HUES48 (cell line): ENCODE measurements around the gene MCM5.

Experiments used
- H3K27ac ChIP-seq: one replicate; pipeline ENCODE4 v1.7.0; 2013; ENCODE audit warnings: low read depth, low read length, inconsistent platforms
- H3K27me3 ChIP-seq: 2 replicates; pipeline ENCODE4 v1.6.1; 2013; ENCODE audit warnings: mild to moderate bottlenecking, low read length; ENCODE audit not compliant: control insufficient read depth, insufficient read depth
- H3K36me3 ChIP-seq: 2 replicates; pipeline ENCODE4 v1.6.1; 2013; ENCODE audit warnings: low read length; ENCODE audit not compliant: control insufficient read depth, insufficient read depth
- H3K4me1 ChIP-seq: 2 replicates; pipeline ENCODE4 v1.6.1; 2013; ENCODE audit warnings: mild to moderate bottlenecking, low read length; ENCODE audit not compliant: control insufficient read depth, insufficient read depth
- H3K4me3 ChIP-seq: 2 replicates; pipeline ENCODE4 v1.5.1; 2013; ENCODE audit warnings: mild to moderate bottlenecking, low read depth, low read length
- H3K9ac ChIP-seq: 2 replicates; pipeline ENCODE4 v1.6.1; 2013; ENCODE audit warnings: mild to moderate bottlenecking, low read depth, low read length, moderate library complexity
- H3K9me3 ChIP-seq: 2 replicates; pipeline ENCODE4 v1.6.1; 2013; ENCODE audit warnings: low read length; ENCODE audit not compliant: control insufficient read depth, insufficient read depth

Gene MCM5

DNA sequence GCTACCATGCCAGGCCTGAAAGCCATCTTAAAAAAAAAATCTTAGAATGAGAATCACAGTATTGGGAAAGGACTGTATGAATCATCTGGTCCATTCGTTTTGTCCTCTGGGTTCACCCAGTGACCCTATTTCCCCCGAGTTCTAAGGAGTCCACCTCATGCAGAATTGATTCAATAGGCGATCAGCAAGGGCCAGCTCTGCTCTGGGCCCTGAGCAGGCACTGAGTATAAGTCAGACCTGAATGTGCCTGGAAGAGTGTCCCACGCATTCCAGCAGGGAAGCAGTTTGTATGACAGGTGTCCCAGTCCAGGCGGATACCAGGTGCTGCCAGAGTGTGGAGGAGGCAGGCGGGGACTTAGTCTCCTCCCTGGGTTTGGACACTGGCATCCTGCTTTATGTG lies 19.9 kb upstream of the MCM5 start:
- H3K9me3 ChIP-seq, result no peaks in the 10 kb centered on the region
- H3K9ac ChIP-seq, result no peak overlapping the region
- peaks cover 43% of the 10 kb centered on the region for H3K4me1 ChIP-seq
- peaks cover 4% of the 10 kb centered on the region; the same call in 1 of the 2 replicates for H3K27me3 ChIP-seq
- H3K27ac ChIP-seq, result no peak overlapping the region
- H3K4me3 ChIP-seq, result no peak overlapping the region
- H3K36me3 ChIP-seq, result peaks cover 4% of the 10 kb centered on the region; the same call in 1 of the 2 replicates

DNA sequence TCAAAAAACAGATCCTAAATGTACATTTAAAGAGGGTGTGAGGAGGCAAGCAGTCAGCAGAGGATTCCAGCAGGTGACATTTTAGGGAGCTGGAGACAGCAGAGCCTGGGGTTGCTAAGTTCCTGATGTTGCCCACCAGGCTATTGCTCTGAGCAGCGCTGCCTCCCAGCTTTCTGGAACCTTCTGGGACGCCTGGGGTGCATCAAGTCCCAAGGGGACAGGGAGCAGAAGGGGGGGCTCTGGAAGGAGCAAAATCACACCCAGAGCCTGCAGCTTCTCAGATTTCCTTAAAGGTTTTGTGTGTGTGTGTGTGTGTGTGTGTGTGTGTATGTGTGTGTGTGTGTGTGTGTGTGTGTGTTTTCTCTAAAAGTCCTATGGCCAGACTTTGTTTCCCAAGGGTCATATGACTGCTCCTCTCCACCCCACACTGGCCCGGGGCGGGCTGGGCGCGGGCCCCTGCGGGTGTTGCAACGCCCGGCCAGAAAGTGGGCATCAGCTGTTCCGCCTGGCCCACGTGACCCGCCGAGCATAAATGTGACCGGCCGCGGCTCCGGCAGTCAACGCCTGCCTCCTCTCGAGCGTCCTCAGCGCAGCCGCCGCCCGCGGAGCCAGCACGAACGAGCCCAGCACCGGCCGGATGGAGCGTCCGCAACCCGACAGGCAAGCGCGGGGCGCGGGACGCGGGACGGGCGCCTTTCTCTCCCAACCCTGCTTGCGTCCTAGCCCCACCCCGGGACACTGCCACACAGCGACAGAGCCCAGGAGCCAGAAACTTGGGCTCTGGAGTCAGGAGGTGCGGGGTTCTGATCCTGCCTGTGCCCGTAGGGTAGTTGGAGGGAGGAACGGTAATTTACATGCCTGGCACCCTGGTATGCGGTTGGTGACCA lies 19.2 kb upstream of the MCM5 start, which contains the start of gene HMOX1:
Gene HMOX1 (plus strand): TSS at position 560 of the 887 bp plus-strand sequence. CDS start 78 bp downstream, at position 638.
- H3K4me1 ChIP-seq, result peaks cover 43% of the 10 kb centered on the region
- H3K9ac ChIP-seq, result peak within 1 kb of the TSS; percentile 14; the same call in 1 of the 2 replicates
- H3K27me3 ChIP-seq, result peaks cover 4% of the 10 kb centered on the region; the same call in 1 of the 2 replicates
- H3K4me3 ChIP-seq, result peak within 1 kb of the TSS; percentile 56
- no peaks in the 10 kb centered on the region for H3K9me3 ChIP-seq
- H3K27ac ChIP-seq, result peak within 1 kb of the TSS; percentile 16
- peaks cover 4% of the 10 kb centered on the region; the same call in 1 of the 2 replicates for H3K36me3 ChIP-seq

DNA sequence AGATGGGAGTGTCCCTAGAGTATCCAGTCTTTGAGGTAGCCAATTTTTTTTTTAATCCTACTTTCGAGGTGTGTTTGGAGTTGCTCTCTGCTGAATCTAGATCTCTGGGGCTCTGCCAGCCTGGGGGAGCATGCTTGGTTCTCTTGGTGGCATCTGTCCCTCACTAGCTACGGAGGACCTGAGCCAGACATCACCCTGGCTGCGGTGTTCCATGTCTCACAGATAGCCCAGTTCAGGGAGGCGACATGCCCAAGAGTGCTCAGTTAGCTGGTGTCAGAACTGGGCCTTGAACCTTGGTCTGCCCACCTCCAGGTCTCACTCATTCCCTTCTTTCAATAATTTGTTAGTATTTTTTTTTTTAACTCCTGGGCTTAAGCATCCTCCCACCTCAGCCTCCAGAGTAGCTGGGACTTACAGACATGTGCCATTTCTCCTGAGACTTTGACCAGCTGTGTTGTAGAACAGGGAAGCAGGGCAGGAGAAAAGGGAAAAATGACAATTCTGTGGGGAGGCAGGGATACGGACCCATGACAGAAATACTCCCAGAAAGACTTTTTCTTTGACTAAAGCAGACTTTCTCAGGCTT lies 18.4 kb upstream of the MCM5 start:
- H3K9me3 ChIP-seq, result no peaks in the 10 kb centered on the region
- peak overlapping the region; percentile 14; the same call in 1 of the 2 replicates for H3K9ac ChIP-seq
- peak overlapping the region; percentile 16 for H3K27ac ChIP-seq

DNA sequence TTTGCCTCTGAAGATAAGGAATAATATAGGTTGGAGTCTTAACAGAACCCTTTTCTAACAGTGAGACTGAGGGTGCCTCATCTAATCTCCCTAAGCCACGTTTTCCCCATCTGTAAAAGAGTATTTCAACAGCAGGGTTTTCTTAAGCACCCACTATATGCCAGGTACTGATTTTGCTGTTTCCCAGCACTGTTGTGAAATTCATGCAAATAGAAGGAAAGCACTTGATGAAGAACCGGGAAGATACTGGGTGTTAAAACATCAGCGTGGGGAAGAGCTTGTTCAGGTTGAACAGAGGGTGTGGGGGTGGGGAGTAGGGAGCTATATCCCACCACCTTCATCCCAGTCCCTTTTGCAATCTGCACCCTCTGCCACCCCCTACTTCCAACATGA lies 16.3 kb upstream of the MCM5 start:
- Histone ChIP-seq H3K9ac (no peak overlapping the region), H3K4me1 (peaks cover 21% of the 10 kb centered on the region), H3K27ac (no peak overlapping the region)

More for the DNA sequence above, 18.4 kb upstream of the MCM5 start:
- Histone ChIP-seq H3K36me3 (peaks cover 4% of the 10 kb centered on the region; the same call in 1 of the 2 replicates), H3K27me3 (peaks cover 4% of the 10 kb centered on the region; the same call in 1 of the 2 replicates), H3K4me3 (peak overlapping the region; percentile 56), H3K4me1 (peaks cover 41% of the 10 kb centered on the region)

DNA sequence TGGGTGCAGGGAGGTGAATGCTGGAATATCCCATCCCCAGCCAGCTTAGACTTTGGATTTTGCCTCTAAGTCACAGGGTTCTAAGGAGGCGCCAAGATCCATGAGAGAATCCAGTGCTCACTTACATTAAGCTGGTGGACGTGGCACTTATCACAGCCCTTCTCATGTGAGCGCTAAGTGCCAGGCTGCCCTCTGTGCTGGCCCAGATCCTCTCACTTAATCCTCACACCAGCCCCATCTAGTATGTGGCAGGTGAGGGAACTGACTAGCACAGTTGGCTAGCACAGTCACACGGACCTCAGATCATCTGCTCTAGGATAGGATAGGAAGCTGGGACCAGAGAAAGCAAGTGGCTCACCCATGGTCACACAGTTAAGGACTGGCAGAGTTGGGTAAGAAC lies 15.4 kb upstream of the MCM5 start:
- no peak overlapping the region for H3K4me3 ChIP-seq
- H3K4me1 ChIP-seq, result peaks cover 13% of the 10 kb centered on the region
- H3K27me3 ChIP-seq, result peaks cover 4% of the 10 kb centered on the region; the same call in 1 of the 2 replicates
- H3K36me3 ChIP-seq, result peaks cover 8% of the 10 kb centered on the region; the same call in 1 of the 2 replicates
- no peak overlapping the region for H3K9ac ChIP-seq
- H3K9me3 ChIP-seq, result no peaks in the 10 kb centered on the region
- no peak overlapping the region for H3K27ac ChIP-seq

More for the DNA sequence above, 16.3 kb upstream of the MCM5 start:
- H3K4me3 ChIP-seq, result no peak overlapping the region
- peaks cover 8% of the 10 kb centered on the region; the same call in 1 of the 2 replicates for H3K36me3 ChIP-seq
- peaks cover 4% of the 10 kb centered on the region; the same call in 1 of the 2 replicates for H3K27me3 ChIP-seq
- H3K9me3 ChIP-seq, result no peaks in the 10 kb centered on the region

DNA sequence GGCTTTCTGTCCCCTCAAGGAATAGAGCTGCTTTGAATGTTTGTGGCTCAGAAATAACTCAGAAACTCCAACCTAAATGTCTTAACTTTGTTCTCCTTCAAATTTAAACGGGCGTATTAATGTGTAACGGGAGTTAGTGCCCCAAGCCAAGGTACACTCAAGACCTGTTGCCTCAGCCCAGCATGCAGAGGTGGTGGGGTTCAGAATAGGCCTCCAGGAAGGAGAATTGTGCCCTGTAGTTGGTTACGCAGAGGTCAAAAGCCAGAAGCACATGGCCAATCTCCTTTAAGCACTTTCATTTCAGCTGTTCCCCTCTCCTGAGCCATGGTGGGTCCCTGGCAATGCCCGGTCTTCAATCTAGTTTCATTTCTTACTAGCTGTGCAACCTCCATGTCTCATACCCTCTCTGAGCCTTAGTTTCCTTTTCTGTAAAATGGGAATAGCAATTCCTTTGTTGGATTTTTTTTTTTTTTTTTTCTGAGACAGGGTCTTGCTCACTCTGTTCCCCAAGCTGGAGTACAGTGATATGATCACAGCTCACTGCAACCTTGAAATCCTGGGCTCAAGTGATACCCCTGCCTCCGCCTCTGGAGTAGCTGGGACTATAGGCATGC lies 14.9 kb upstream of the MCM5 start:
- Histone ChIP-seq H3K4me1 (peaks cover 12% of the 10 kb centered on the region), H3K9ac (no peak overlapping the region), H3K27ac (no peak overlapping the region), H3K36me3 (peaks cover 13% of the 10 kb centered on the region; the same call in 1 of the 2 replicates), H3K27me3 (peaks cover 4% of the 10 kb centered on the region; the same call in 1 of the 2 replicates), H3K9me3 (no peaks in the 10 kb centered on the region), H3K4me3 (no peak overlapping the region)

DNA sequence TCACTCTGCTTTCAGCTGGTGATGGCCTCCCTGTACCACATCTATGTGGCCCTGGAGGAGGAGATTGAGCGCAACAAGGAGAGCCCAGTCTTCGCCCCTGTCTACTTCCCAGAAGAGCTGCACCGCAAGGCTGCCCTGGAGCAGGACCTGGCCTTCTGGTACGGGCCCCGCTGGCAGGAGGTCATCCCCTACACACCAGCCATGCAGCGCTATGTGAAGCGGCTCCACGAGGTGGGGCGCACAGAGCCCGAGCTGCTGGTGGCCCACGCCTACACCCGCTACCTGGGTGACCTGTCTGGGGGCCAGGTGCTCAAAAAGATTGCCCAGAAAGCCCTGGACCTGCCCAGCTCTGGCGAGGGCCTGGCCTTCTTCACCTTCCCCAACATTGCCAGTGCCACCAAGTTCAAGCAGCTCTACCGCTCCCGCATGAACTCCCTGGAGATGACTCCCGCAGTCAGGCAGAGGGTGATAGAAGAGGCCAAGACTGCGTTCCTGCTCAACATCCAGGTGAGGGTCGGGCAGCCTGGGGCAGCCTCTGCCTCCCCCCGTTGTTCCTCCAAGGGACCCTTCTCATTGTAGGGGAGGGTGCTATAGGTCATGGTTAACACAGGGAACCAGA lies 13.2 kb upstream of the MCM5 start:
- Histone ChIP-seq H3K27ac (no peak overlapping the region), H3K9ac (no peak overlapping the region), H3K36me3 (peaks cover 20% of the 10 kb centered on the region; the same call in 1 of the 2 replicates), H3K27me3 (no peaks in the 10 kb centered on the region), H3K4me1 (no peaks in the 10 kb centered on the region), H3K9me3 (no peaks in the 10 kb centered on the region), H3K4me3 (no peak overlapping the region)

DNA sequence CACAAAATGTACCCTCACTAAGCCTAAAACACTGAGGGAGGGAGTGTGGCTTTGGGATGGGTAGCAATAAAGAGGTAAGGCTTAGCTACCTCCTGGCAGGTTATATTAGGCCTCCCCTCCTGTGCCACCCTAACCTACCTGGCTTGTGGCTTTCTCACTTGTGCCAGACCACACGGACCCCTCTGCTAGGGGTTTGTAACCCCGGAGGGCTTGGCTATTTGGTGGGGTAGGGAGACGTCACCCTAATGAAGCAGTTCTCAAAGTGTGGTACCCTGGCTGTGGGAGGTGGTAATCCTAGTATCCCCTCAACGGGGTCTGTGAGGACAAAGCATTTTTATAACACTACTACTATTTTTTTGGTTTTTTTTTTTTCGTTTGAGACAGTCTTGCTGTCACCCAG lies 9.0 kb upstream of the MCM5 start:
- no peak overlapping the region for H3K4me3 ChIP-seq
- H3K9ac ChIP-seq, result no peak overlapping the region
- H3K9me3 ChIP-seq, result no peaks in the 10 kb centered on the region
- no peaks in the 10 kb centered on the region for H3K27me3 ChIP-seq
- peaks cover 24% of the 10 kb centered on the region; the same call in 1 of the 2 replicates for H3K36me3 ChIP-seq
- no peaks in the 10 kb centered on the region for H3K4me1 ChIP-seq
- H3K27ac ChIP-seq, result no peak overlapping the region

DNA sequence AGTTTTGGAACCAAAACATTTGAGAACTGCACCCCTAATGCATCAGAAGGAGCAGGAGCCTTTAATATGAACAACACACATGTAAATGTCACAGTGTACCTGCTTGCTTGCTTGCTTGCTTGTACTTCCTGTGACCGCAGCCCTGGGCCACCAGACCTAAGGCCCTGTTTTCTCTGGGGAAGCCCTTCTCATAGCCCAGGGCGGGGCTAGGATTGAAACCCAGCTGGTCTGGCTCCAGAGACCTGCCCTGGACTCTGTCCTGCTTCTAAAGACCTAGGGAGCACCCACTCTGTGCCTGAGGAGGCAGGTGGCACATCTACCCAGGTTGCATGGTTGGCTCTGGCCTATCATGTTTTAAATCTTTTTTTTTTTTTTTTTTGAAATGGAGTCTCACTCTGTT lies 7.6 kb upstream of the MCM5 start:
- Histone ChIP-seq H3K4me3 (no peak overlapping the region), H3K27ac (no peak overlapping the region), H3K36me3 (peaks cover 19% of the 10 kb centered on the region; the same call in 1 of the 2 replicates), H3K27me3 (no peaks in the 10 kb centered on the region), H3K9me3 (no peaks in the 10 kb centered on the region), H3K9ac (no peak overlapping the region), H3K4me1 (no peaks in the 10 kb centered on the region)
